Measurements from ENCODE around the gene ARL8A.
A peak's percentile ranks its signal among the peaks of the same experiment; 100 is the strongest.
"Not testable (repeated sequence)": the region's sequence is repeated elsewhere in the genome, so short reads cannot be mapped to it uniquely, and the experiment has no call there.

Gene ARL8A

DNA sequence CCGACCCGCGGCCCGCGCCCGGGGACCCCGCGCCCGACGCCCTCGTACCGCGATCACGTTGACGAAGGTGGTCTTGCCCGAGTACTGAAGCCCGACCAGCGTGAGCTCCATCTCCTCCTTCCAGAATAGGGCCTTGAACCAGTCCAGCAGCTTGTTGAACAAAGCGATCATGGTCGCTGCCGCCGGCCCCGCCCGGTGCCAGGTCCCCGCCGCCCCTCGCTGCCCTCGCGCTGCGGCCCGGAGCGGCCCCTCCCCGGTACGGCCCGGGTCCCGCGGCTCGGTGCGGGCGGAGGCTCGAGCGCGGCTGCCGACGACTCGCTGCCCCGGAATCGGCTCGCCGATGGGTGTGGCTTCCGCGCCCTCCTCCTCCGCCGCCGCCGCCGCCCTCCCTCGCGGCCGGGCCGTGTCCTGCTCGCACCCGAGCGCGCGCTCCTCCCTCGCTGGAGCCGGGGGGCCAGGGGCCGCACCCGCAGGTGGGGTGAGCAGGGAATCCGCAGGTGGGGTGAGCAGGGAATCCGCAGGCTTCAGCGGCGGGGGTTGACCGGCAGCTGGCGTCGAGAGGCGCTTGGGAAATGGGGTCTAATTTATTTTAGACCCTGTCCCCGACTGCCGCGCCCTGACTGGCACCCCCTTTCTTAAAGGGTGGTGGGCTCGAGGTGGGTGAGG, at the start of gene ARL8A:
ARL8A (minus strand) TSS at position 336 of the 666 bp plus-strand sequence; CDS start at position 171, 165 bp downstream.
- peak; percentile 84 for DNase-seq

DNA sequence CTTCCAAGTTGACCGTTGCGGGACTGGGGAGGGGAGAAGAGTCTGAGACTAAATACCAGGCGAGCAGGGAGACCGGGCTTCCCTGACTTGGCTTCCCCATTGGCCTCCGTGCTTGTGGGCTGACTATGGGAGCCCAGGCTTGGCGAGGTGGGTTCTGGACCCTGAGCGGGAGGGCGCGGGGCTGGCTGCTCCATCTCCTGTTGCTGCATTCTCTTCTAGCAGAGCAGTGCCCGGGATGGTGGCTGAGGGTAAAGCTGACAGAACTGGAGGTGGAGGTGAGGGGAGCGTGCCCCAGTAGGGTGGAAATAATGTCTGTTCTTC, 49.8 kb upstream of the ARL8A start:
- DNase-seq: no peak

DNA sequence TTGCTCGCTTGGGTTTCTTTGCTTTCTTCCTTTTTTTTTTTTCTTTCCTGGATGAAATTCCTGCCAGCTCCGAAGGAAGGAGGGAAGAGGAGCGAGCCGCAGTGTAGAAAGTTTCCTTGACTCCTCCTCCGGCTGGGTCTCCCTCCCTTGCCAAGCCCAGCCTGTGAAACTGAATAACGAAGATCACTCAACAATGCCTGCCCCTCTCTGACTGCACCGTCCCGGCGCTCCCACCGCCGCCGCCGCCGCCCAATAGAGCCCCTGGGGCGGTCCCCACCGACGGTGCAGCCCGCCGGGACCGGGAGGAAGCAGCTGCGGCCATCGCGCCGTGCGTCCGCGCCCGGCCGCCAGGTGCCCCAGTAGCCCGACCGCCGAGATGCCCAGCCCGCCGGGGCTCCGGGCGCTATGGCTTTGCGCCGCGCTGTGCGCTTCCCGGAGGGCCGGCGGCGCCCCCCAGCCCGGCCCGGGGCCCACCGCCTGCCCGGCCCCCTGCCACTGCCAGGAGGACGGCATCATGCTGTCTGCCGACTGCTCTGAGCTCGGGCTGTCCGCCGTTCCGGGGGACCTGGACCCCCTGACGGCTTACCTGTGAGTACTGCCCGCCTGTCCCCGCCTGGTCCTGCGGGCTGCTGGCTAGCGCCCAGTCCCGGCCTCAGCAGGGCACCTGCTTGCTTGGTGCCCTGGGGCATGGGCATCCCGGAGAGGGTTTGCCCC, 49.2 kb upstream of the ARL8A start, which contains the start of gene LGR6:
LGR6 (plus strand) TSS at position 186 of the 714 bp plus-strand sequence; CDS start at position 377, 191 bp downstream.
- DNase-seq: no peak

DNA sequence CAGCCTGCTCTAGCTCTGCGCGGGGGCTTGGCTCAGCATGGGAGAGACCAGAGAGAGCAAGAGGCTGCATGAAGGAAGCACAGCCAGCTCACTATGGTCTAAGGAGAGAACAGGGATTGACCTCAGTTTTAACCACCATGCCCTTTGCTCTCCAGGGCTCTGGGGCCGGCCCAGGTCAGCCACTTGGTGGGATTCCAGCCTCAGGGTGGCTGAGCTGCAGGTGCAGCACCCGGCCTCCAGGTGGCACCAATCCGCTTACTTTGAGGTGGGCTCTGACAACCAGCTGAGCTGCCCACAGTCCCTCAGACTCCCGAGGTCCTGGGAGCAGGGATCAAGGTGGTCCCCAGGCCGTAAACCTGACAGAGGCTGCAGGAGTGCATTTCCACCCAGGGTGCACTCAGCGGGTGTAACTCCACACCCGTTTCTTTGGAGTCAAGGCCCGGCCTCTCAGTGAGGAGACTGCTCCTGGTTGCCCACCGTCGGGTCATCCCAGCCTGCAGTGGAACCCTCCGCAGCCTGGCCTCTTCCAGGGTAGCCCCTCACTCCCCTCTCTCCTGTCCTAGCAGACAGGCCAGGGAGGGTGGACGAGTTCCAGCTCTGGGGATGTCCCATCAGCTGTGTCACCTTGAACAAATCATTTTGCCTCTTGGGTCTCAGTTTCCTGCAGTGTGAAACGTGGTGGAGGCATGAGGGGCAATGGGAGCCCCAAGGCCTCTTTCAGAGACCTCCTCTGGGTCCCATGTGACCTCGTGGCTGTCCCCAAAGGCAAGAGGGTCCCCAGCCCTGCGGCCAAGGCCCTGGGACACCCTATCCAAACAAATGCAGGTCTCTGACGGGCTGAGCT, 48.5 kb upstream of the ARL8A start:
- DNase-seq: peak; percentile 92

DNA sequence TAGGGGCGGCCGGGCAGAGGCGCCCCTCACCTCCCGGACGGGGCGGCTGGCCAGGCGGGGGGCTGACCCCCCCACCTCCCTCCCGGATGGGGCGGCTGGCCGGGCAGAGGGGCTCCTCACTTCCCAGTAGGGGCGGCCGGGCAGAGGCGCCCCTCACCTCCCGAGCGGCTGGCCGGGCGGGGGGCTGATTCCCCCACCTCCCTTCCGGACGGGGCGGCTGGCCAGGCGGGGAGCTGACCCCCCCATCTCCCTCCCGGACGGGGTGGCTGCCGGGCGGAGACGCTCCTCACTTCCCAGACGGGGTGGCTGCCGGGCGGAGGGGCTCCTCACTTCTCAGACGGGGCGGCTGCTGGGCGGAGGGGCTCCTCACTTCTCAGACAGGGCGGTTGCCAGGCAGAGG, 46.9 kb upstream of the ARL8A start:
- not testable (repeated sequence) for DNase-seq

DNA sequence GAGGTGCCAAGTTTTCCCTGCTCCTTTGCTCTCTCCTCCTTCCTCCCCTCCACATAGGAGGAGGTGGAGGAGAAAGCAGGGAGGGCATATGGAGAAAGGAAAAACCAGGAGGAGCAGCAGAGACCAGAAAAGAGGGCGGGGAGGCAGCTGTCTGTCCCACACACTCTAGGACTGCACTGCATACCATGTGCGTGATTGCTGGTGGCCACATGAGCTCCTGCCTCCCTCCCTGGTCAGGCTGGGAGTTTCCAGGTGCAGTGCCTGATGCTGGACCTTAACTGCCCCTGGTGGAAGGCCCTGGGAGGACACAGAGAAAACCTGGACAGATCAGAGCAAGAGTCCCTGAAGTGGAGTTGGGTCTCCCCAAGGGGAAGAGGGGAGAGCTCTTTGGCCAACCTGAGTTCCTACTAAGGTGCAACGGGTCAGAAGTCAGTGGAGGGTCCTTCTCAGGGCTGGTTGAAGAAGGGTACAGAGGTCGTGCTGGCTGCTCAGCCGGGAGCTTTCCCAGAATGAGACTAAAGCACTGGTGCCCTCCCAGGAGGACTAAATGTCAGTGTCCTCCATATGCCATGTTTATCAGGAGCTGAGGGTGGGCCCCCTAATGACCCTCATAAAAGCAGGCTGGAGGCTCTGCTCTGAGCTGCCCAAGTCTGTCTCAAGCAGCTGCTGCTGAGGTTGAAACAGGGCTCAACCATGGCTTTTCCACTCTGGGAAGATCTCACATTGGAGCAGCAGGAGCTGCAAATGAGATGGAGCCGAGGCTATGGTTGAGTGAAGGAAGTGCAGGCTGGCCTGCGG, 45.6 kb upstream of the ARL8A start:
- DNase-seq: no peak

DNA sequence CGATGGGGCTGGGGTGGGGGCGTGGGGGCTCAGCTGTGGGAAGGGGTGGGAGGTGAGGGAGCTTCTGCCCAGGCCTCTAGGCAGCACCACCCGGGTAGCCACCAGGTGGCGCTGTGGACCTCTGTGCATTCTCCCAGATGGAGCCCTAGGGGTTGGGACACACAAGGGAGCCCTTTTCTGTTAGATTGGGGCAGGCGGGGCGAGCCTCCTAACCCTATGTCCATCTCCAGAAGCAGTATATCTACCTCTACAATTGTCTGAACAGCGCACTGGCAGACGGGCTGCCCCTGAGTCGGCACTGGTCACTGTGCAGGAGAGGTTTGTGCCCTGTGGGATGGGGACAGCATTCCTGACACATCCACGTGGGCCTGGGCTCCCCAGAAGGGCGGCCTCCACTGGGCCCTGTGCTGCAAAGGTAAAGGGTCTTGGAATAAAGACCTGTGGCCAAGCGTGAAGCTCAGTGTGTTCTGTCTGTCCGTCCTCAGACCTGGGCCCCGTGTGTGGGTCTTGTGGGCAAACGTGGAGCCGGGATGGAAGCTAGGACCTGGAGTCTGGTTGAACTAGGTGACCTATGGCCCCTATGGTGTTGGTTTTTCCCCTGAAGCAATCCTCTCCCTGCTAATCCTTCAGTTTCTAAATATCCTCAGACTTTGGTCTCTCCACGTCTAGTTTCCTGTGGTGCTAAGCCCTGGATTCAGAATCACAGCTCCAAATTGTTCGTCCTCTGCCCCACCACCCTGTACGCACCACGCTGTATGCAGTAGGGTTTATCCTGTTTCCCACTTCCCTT, 44.7 kb upstream of the ARL8A start:
- peak; percentile 77 for DNase-seq

DNA sequence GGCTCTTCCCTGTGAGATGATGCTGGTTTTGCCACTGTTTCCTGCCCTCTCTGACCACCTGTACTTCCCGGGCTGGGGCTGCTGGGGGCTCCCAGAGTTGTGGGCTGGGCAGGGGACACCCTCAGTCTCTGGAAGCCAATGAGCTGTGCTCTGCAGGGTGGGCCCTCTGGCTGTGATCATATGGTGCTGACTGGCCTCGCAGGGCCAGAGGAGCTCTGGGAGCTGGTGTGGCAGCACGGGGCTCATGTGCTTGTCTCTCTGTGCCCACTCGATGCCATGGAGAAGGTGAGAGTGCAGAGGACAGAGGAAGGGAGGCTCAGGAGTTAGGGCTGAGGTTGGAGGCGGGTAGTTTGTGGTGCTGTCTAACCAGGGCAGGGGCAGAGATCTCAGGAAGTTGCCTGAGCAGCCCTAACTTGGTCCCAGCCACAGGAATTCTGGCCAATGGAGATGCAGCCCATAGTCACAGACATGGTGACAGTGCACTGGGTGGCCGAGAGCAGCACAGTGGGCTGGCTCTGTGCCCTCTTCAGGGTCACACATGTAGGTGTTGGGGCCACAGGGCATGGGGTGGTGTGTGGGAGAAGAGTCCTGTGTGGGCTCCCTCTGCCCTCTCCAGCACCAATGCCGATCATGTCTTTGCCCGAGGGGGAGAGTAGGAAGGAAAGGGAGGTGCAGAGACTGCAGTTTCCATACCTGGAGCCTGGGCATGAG, 43.3 kb upstream of the ARL8A start:
- DNase-seq: no peak

DNA sequence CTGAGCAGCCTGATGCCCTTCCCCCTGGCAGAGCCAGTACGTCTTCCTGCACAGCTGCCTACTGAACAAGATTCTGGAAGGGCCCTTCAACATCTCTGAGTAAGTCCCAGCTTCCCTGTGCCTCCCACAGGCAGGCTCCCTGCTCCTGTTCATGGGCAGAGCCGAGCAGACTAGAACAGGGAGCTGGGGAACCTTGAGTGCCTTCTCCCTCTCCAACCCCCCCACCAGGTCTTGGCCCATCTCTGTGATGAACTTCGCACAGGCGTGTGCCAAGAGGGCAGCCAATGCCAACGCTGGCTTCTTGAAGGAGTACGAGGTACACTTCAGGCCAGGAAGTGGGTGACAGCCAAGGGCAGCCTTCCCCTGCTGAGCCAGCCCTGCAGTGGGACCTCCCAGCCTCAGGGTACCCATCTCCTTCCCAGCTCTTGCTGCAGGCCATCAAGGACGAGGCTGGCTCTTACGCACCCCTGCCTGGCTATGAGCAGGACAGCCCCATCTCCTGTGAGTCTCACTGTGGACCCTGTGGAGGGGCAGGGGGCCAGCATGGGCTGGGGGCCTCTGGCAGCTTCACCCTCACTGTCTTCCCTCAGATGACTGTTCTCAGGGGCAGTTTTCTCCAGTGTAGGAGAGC, 42.6 kb upstream of the ARL8A start:
- no peak for DNase-seq

DNA sequence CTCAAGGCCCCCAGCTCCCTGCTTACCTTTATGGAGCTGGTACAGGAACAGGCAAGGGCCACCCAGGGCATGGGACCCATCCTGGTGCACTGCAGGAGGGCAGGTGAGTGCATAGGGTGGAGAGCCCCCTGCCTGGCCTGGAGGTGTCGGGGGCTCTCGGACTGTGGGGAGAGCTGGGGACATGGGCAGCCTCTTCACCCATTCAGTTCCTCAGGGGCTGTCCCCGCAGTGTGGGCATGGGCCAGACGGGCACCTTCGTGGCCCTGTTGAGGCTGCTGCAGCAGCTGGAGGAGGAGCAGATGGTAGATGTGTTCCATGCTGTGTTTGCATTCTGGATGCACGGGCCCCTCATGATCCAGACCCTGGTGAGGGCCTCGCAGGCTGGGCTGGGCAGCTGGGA, 41.8 kb upstream of the ARL8A start:
- DNase-seq: no peak

DNA sequence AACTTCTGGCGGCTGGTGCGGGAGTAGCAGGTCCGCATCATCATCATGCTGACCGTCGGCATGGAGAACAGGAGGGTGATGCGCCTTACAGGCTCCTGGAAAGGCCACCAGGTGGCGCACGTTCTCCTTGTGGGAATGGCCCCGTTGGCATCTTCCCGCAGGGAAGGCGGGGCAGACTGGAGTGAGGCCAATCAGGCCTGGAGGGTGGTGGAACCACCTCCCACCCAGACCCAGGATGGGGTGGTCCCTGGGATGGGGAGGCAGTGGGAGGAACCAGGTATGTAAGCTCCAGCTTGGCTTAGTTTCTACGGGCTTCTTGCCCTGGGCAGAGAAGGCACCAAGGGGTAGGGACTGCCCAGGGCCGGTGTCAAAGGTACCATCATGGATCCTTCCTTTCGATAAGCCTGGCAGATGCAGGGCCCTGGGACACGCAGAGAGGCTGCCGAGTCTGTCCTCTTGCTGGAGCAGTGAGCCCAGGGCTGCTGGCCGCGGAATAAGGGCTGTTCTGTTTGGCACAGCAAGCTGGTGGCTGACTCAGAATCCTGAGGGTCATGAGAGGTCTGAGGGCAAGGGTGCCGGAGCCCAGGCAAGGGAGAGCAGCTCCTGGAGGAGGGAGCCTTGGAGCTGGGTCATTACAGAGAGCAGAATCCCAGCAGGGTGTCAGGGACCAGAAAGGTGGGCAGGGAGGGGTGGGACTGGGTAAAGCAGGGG, 40.4 kb upstream of the ARL8A start:
- DNase-seq: peak; percentile 90

DNA sequence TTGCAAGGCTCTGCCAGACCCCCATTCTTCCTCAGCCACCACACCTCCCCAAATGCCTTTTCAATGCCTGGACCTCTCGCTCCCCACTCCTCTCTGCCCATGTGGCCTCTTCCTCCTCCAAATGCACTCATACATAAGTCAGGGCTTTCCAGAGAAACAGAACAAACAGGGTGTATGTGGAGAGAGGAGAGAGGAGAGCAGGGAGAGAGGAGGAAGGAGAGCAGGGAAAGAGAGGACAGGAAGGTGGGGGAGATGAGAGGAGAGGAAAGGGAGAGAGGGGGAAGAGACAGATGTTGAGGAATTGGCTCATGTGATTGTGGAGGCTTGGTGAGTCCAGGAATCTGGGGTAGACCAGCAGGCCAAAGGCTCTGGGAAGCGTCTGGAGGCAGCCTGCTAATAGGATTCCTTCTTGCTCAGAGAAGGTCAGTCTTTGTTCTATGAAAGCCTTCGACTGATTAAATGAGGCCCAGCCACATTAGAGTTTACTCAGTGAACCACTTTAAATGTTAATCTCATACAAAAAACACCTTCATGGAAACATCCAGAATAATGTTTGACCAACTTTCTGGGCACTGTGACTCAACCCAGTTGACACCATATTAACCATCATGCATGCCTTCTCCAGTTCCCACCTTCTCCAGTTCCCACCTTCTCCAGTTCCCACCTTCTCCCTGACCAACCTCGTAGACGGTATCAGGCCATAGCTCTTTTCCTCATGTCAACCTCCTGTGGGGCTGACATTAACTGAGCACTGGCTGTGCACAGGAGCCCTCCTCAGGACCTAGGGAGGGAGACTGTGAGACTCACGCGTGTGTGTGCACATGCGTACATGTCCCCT, 37.7 kb upstream of the ARL8A start:
- DNase-seq: no peak

DNA sequence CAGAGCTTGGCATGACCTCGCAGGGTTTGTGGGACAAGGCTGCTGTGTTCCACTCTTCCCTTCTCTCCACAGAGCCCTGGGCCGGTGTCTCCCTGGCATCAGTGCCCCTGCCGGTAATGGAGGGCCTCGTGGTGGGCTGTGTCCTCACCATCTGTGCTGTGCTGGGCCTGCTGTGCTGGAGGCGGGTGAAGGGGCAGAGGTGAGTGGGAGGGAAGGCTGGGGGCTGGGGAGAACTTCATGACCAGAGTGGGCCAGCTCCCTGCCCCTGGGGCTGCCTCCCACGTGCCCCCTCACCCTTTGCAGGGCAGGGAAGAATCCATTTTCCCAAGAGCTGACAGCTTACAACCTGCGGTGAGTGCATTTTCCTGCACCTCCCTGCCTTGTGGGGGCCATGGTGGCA, 37.0 kb upstream of the ARL8A start:
- no peak for DNase-seq

DNA sequence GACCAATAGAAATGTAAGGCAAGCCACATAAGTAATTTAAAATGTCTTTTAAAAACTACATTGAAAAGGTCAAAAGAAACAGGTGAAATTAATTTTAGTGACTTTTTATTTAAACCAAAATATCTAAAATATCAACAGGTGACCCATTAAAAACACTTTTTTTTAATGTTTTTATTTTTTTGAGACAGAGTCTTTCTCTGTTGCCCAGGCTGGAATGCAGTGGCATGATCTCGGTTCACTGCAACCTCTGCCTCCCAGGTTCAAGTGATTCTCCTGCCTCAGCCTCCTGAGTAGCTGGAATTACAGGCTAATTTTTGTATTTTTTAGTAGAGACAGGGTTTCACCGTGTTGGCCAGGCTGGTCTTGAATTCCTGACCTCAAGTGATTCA, 36.2 kb upstream of the ARL8A start:
- not testable (repeated sequence) for DNase-seq

DNA sequence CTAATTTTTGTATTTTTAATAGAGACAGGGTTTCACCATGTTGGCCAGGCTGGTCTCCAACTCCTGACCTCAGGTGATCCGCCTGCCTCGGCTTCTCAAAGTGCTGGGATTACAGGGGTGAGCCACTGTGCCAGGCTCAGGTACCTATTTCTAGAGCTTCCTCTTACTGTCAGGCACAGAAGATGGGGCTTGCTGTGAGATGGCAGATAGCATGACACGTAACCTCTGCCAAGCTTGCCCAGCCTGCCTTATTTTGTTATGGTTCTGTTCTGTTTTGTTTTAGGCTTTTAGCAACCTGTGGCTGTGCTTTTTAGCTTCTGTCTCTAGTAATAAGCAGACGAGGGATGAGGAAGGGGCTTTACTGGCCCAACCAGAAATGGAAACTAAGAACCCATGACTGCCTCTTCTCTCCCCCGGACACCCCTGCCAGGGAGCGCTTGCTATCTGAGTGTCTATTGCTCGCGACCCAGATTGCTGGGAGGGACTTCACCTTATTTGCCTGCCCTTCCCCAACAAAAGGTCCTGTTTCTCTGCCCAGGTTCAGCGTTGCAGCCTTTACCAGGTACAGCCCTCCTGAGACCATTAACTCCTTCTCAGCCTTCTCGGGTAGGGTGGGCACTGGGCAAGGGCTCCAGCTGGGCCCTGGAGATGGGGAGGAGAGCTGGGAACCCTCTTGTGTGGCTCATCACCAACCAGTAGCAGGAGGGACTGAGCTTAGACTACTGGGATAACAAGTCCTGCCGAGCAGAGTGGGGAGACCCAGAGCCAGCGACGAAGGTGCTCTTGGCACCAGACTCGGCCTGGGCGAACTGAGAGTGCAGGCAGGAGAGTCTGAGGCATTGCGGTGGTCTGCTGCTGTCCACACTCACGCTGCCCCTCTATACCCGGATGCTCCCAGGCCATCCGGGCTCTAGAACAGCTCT, 35.6 kb upstream of the ARL8A start:
- no peak for DNase-seq

DNA sequence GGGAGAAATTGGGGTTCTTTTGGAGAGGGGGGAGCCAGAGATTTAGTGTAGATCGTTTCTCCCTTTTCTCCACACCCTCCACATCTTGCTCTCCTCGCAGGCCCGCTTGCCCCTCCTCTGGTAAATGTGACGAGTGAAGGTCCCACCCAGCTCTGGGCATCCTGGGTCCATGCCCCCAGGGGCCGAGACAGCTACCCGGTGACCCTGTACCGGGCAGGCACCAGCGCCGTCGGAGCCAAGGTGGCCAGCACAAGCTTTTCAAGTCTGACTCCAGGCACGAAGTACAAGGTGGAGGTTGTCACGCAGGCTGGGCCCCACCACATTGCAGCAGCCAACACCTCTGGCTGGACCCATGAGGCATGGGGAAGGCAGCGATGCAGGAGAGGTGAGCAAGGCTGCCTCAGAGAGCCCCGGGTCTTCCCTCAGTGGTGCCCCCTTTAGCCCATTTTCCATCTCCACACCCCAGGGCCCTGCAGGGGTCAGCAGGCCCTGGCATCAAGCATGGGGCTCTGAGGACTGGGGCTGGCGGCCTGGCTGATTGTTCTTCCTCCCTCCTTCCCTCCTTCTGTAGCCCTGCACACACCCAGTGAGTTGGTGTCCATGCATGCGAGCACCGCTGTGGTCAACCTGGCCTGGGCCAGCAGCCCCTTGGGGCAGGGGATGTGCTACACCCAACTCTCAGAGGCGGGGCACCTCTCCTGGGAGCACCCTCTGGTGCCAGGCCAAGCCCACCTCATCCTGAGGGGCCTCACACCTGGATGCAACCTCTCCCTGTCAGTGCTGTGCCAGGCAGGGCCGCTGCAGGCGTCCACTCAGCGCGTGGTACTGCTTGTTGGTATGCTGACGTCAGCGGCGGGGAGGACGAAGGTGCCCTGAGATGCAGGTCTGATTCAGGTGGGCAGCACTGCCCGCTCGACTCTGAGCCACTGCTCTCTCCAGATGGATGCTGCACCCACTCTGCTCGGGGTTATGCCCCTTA, 32.7 kb upstream of the ARL8A start:
- DNase-seq: no peak

DNA sequence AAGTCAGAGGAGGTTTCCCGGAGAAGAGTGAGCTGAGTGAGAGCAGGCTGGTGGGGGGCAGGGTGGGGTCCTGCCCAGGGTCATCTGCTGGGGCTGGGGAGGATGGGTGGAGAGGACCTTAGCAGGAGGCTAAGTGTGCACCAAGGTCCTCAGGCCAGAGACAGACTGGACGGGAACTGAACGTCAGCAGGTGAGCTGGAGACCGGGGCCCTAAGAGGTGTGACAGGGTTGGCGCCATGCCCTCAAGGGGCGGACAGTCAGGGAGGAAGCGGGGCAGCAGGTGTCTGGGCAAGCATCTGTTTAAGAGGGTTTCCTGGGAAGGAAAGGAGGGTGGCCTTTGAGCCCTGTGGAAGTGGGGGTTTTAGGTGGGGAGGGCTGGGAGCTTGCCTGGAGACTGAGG, 29.5 kb upstream of the ARL8A start:
- no peak for DNase-seq
